Fibroblast of pulmonary artery (primary cell): ENCODE data around the gene C1QTNF5.

Experiments used
- DNase-seq: peaks from one replicate; pipeline ENCODE4 v3.0.0-alpha.2; 2010; ENCODE audit warnings: low read depth
- H3K4me3 ChIP-seq: replicated peaks from 2 replicates; pipeline ENCODE4 v1.5.1; 2011; ENCODE audit warnings: low read depth, mild to moderate bottlenecking, control low read depth, low read length, moderate library complexity
- TF ChIP-seq, protein P1 (sequence below): IDR thresholded peaks from 2 replicates; pipeline ENCODE4 v1.5.1; 2011; ENCODE audit warnings: mild to moderate bottlenecking, control low read depth, low read length, inconsistent platforms; ENCODE audit errors: missing control alignments

The C1QTNF5 gene

GRCh38 chr11:119338965-119339588 lies 1.6 kb downstream of the C1QTNF5 start:
- no peak for DNase-seq
- peak overlapping the region; percentile 67 for H3K4me3 ChIP-seq
- TF ChIP-seq, protein P1, sequence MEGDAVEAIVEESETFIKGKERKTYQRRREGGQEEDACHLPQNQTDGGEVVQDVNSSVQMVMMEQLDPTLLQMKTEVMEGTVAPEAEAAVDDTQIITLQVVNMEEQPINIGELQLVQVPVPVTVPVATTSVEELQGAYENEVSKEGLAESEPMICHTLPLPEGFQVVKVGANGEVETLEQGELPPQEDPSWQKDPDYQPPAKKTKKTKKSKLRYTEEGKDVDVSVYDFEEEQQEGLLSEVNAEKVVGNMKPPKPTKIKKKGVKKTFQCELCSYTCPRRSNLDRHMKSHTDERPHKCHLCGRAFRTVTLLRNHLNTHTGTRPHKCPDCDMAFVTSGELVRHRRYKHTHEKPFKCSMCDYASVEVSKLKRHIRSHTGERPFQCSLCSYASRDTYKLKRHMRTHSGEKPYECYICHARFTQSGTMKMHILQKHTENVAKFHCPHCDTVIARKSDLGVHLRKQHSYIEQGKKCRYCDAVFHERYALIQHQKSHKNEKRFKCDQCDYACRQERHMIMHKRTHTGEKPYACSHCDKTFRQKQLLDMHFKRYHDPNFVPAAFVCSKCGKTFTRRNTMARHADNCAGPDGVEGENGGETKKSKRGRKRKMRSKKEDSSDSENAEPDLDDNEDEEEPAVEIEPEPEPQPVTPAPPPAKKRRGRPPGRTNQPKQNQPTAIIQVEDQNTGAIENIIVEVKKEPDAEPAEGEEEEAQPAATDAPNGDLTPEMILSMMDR = no peak

GRCh38 chr11:119338318-119338890 lies 2.3 kb downstream of the C1QTNF5 start:
- DNase-seq = peak; percentile 78
- TF ChIP-seq, protein P1 = peak; percentile 84
- H3K4me3 ChIP-seq = peak overlapping the region; percentile 67

DNA sequence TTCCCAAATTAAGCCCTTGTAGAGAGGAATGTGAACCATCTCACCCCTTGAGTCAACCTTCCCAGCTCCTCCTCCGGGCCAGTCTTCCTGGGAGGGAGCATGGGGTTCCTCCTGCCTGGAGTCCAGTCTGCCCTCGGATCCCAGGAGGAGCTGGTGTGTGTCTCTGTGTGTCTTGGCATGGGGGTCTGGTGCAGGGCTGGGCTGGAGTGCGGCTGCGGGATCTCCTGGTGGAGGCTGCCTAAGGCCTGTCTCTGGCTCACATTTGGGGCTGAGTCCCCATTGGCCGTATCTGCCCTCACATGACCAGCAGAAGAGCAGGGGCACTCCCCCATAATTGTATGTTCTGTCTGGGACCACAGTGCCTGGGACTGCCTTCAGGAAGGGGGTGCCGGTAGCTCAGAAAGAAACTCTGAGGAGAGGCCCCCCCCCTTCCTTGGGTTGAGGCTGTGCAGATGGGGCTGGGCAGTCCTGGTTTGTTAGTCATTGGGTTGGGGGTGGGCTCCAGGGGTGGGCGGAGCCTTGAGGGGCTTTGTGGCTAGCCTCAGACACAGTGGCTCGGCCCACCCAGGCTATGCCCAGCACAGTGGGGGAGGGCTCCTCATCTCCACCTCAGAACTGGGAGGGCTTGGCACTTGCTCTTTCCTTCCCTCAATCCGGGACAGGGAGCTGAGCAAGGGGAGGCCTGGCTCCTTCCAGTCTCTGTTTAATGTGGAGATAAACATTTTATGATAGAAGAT lies 2.9 kb downstream of the C1QTNF5 start:
- H3K4me3 ChIP-seq = peak overlapping the region; percentile 67
- peak; percentile 50 for DNase-seq
- TF ChIP-seq, protein P1 = no peak

DNA sequence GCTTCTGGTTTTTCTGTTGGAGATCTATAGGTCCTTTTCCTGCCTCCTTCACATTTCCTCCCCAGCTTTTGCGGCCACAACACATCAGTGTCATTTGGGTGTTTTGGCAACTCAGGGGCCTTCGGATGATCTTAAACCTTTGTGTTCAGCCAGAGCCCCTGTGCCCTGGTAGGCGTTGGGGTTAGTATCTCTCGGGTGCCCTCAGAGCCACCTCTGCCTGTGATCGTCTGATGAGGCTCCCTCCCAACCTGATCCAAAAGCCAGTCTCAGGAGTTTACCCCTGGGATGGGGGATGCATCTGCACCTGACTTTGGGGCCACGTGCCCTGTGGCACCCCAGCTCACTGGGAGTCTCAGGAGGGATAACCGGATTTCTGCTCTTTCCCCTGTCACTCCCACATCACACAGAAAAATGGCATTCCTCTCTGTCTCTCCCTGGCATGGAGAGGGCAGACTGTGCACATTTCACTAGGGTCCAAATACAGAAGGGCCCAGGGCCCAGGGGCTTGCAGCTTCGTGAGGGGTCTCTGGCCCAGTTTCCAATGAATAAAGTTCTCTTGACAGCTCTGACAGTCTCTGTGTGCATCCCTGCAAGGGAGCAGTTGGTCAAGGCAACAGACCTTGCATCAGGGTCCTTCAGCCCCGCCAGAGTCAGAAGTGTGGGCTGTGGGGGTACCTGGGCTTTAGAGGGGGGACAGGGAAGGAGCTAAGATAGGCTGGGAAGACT lies 3.8 kb downstream of the C1QTNF5 start:
- DNase-seq = no peak
- TF ChIP-seq, protein P1 = no peak
- H3K4me3 ChIP-seq = no peak overlapping the region

GRCh38 chr11:119335655-119336543 lies 4.8 kb downstream of the C1QTNF5 start:
- peak overlapping the region; percentile 94 for H3K4me3 ChIP-seq
- DNase-seq = no peak
- TF ChIP-seq, protein P1 = no peak

- no peak for DNase-seq
- TF ChIP-seq, protein P1 = no peak
- peak overlapping the region; percentile 94 for H3K4me3 ChIP-seq
Measured at GRCh38 chr11:119335091-119335654, 5.5 kb downstream of the C1QTNF5 start.
